Nephron (organoid): Measurements from ENCODE around the gene DIABLO.

ENCODE experiments used
- H3K27ac Mint-ChIP-seq, 3 experiments: 2 replicates each; pipeline ENCODE4 v1.8.0; 2020; ENCODE audit warnings: mixed read lengths in 3 of 3, mild to moderate bottlenecking in 2 of 3, moderate library complexity in 1 of 3
- H3K27me3 Mint-ChIP-seq: 2 replicates; pipeline ENCODE4 v1.8.0; 2021; ENCODE audit warnings: low read depth, mild to moderate bottlenecking, moderate library complexity, mixed read lengths
- H3K36me3 Mint-ChIP-seq: 2 replicates; pipeline ENCODE4 v1.8.0; 2020; ENCODE audit warnings: low read depth, mixed read lengths
- H3K4me1 Mint-ChIP-seq: 2 replicates; pipeline ENCODE4 v1.8.0; 2020; ENCODE audit warnings: mixed read lengths
- H3K4me3 Mint-ChIP-seq, 3 experiments: 2 replicates each; pipeline ENCODE4 v1.8.0; 2020; ENCODE audit warnings: mild to moderate bottlenecking in 3 of 3, mixed read lengths in 3 of 3, moderate library complexity in 2 of 3
- H3K9me3 Mint-ChIP-seq: 2 replicates; pipeline ENCODE4 v1.8.0; 2020; ENCODE audit warnings: mixed read lengths
- TF ChIP-seq, protein P1 (sequence below), 3 experiments: fragments of 200-600 bp; sonication (generic); IDR thresholded peaks; one replicate each; pipeline ENCODE4 v1.5.0; 2021; ENCODE audit warnings: antibody characterized with exemption in 3 of 3; ENCODE audit not compliant: unreplicated experiment in 3 of 3

The DIABLO gene

DNA sequence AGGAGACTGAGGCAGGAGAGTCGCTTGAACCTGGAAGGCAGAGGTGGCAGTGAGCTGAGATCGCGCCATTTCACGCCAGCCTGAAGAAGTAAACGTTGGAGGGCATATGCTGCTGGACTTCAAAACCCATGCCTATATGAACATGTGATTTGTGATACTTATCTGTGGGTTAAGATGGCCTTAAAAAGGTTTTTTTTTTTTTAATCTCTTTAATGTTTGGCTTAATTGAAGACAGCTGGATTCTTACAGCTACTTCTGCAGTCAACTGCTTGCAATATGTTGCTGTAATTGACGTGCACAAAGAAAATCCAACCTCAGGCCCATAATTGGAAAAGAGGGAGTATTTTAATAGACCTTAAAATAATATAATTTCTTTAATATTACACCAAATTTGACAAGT, 23.8 kb downstream of the DIABLO start:
- peaks cover 5% of the 10 kb centered on the region for H3K4me1 Mint-ChIP-seq
- no peak overlapping the region for H3K27ac Mint-ChIP-seq
- no peaks in the 10 kb centered on the region for H3K9me3 Mint-ChIP-seq
- H3K36me3 Mint-ChIP-seq: no peaks in the 10 kb centered on the region
- H3K27me3 Mint-ChIP-seq: peaks cover 63% of the 10 kb centered on the region
- no peak overlapping the region for H3K4me3 Mint-ChIP-seq
- TF ChIP-seq, protein P1, sequence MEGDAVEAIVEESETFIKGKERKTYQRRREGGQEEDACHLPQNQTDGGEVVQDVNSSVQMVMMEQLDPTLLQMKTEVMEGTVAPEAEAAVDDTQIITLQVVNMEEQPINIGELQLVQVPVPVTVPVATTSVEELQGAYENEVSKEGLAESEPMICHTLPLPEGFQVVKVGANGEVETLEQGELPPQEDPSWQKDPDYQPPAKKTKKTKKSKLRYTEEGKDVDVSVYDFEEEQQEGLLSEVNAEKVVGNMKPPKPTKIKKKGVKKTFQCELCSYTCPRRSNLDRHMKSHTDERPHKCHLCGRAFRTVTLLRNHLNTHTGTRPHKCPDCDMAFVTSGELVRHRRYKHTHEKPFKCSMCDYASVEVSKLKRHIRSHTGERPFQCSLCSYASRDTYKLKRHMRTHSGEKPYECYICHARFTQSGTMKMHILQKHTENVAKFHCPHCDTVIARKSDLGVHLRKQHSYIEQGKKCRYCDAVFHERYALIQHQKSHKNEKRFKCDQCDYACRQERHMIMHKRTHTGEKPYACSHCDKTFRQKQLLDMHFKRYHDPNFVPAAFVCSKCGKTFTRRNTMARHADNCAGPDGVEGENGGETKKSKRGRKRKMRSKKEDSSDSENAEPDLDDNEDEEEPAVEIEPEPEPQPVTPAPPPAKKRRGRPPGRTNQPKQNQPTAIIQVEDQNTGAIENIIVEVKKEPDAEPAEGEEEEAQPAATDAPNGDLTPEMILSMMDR (IDR thresholded peaks at IDR 0.05; ENCODE audit: unreplicated experiment in 3 of 3): no peak

GRCh38 chr12:122201381-122201780, 24.5 kb downstream of the DIABLO start:
- H3K4me3 Mint-ChIP-seq: peak overlapping the region; percentile 49 to 56 (median 53)
- H3K9me3 Mint-ChIP-seq: no peaks in the 10 kb centered on the region
- H3K36me3 Mint-ChIP-seq: no peaks in the 10 kb centered on the region
- peaks cover 56% of the 10 kb centered on the region for H3K27me3 Mint-ChIP-seq
- TF ChIP-seq, protein P1 (IDR thresholded peaks at IDR 0.05; ENCODE audit: unreplicated experiment in 3 of 3): no peak
- no peak overlapping the region for H3K27ac Mint-ChIP-seq
- peaks cover 5% of the 10 kb centered on the region for H3K4me1 Mint-ChIP-seq

DNA sequence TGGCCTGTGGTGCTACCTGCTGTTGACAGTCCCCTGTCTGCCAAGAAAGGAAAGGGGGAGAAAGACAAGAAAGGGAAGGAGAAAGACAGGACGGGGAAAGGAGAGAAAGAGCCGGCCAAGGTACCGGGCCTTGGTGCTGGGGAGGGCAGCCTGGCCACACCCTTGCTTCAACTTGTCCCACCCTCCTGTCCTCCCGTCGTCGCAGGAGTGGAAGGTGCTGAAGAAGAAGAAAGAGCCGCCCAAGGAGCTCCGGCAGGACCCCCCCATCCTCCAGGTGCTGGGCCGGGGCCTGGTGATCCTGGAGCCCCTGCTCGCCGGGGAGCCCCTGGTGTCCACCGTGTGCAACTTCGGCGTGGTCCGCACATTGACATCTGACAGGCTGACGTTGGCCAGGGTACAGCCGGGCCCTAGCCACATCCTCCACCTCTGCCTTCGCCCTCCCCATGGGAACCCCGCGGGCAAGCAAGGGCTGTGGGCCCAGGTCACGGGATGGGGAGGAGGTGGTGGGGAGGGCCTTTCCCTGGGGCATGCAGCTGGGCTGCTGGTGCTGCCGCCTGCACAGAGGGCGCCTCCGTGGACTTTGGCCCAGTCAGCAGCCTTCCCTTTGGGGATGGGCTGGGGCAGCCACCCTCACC, 25.2 kb downstream of the DIABLO start:
- TF ChIP-seq, protein P1 (IDR thresholded peaks at IDR 0.05; ENCODE audit: unreplicated experiment in 3 of 3): peak in 1 of 3 experiments; percentile 12
- Mint-ChIP-seq H3K27me3 (peaks cover 49% of the 10 kb centered on the region), H3K27ac (no peak overlapping the region), H3K9me3 (peaks cover 4% of the 10 kb centered on the region), H3K4me3 (no peak overlapping the region), H3K4me1 (peaks cover 5% of the 10 kb centered on the region), H3K36me3 (peaks cover 2% of the 10 kb centered on the region)

DNA sequence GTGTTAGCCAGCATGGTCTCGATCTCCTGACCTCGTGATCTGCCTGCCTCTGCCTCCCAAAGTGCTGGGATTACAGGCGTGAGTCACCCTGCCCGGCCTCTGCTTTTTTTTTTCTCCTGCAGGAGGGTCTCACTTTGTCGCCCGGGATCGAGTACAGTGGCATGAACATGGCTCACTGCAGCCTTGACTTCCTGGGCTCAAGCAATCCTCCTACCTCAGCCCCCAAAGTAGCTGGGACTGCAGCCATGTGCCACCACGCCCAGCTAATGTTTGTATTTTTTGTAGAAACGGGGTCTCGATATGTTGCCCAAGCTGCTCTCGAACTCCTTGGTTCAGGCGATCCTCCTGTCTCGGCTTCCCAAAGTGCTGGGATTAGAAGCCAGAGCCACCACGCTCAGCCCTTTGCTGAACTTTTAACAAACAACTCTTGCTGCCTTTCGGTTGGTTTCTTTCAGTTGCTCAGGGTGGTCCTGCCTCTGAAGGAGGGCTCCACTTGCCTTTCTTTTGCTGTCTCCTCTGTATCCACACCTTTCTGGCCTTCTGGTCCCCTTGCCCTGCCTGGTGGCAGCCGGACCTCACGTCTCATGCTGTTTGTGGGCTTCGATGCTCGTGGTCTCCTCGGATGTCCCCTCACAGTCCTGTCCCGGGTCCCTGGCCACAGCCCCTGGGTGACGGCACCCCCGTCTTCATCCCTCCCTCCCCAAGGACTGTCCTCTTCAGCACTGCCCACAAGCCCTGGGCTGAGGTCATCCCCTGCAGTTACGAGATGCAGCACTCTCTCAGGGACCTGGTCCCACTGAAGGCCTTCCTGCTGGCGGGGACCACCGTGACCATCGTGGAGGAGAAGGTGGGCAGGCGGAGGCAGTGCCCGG, 26.1 kb downstream of the DIABLO start:
- TF ChIP-seq, protein P1 (IDR thresholded peaks at IDR 0.05; ENCODE audit: unreplicated experiment in 3 of 3): no peak
- Mint-ChIP-seq H3K4me1 (no peaks in the 10 kb centered on the region), H3K9me3 (peaks cover 10% of the 10 kb centered on the region), H3K27ac (no peak overlapping the region), H3K27me3 (peaks cover 40% of the 10 kb centered on the region), H3K4me3 (no peak overlapping the region), H3K36me3 (peaks cover 6% of the 10 kb centered on the region)

DNA sequence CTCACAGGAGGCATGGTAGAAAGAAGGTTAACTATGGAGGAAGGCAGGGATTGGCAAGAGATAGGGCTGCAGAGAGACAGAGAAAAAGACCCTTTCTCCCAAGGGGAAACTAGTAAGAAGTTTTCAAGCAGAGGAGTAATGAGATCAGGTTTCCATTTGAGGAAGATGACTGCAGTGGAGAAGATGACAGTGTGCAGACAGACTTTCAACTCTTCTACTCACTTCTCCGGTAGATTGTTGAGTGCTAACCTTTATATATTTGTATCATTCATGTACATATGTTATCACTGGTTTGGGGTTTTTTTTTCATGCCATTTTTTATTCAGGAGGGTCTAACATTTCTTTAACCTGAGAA, 28.3 kb downstream of the DIABLO start:
- TF ChIP-seq, protein P1 (IDR thresholded peaks at IDR 0.05; ENCODE audit: unreplicated experiment in 3 of 3): no peak
- H3K9me3 Mint-ChIP-seq: peaks cover 13% of the 10 kb centered on the region
- H3K4me1 Mint-ChIP-seq: no peaks in the 10 kb centered on the region
- H3K27ac Mint-ChIP-seq: no peak overlapping the region
- no peak overlapping the region for H3K4me3 Mint-ChIP-seq
- H3K36me3 Mint-ChIP-seq: peaks cover 6% of the 10 kb centered on the region
- peaks cover 28% of the 10 kb centered on the region for H3K27me3 Mint-ChIP-seq
